ENCODE results near the gene KRTAP10-12.

The KRTAP10-12 gene

DNA sequence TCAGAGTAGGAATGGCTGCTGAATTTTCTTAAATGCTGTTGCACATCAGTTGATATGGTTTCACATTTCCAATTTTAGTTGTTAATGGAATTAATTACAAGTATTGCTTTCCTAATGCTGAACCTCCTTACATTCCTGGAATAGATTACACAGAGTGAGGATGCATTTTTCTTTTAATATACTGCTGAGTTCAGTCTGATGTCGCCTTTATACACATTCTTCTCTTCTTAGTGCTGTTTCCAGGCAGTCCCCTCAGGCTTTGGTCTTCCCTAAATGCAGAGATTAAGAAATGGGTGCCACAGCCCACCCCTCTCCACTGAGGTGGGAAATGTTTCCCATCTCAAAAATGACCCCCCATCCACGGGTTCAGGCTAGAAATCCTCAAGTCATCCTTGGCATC, 21.1 kb downstream of the KRTAP10-12 start:
- H3K9me3 ChIP-seq (replicated peaks; ENCODE audit: insufficient read depth, low read length): no peaks in the 10 kb centered on the region
- peaks cover 91% of the 10 kb centered on the region for H3K27me3 ChIP-seq (replicated peaks; ENCODE audit: insufficient read depth, low read length)
- DNase-seq: no peak

DNA sequence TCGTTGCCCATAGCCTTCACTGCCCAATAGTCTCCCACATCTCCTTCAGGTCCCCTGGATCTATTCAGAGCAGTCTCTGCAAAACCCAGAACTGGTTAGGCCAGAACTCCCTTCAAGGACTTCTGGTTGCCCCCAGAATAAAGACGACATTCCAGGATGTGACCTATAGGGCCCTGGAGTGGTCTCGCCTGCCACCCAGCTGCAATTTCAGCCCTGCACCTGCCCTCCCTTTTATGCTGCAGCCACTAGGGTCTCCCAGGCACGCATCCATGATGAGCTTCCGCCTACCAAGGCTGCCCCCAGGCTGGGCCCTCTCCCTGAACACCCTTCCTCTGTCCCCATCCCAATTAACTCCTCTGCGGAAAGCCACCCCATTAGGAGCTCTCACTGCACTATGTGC, 21.6 kb downstream of the KRTAP10-12 start:
- Histone ChIP-seq H2AFZ (ENCODE audit: low read length) (no peak overlapping the region), H3K79me2 (ENCODE audit: low read length) (no peaks in the 10 kb centered on the region)

More for the DNA sequence above, 21.1 kb downstream of the KRTAP10-12 start:
- H3K27ac ChIP-seq (ENCODE audit: low read length): no peak overlapping the region
- no peaks in the 10 kb centered on the region for H3K9me2 ChIP-seq (replicated peaks; ENCODE audit: insufficient read depth, low read length)
- H3K9ac ChIP-seq (ENCODE audit: low read length): no peak overlapping the region
- no peaks in the 10 kb centered on the region for H3K79me2 ChIP-seq (ENCODE audit: low read length)
- no peaks in the 10 kb centered on the region for H3K4me1 ChIP-seq (ENCODE audit: low read length)
- H3K4me3 ChIP-seq (ENCODE audit: low read length): no peak overlapping the region
- H2AFZ ChIP-seq (ENCODE audit: low read length): no peak overlapping the region
- H4K20me1 ChIP-seq (ENCODE audit: insufficient read depth, low read length): no peaks in the 10 kb centered on the region
- H3K36me3 ChIP-seq (replicated peaks; ENCODE audit: insufficient read depth, low read length): no peaks in the 10 kb centered on the region
- no peak overlapping the region for H3K4me2 ChIP-seq (ENCODE audit: low read depth, low read length)
- TF ChIP-seq, protein P1, sequence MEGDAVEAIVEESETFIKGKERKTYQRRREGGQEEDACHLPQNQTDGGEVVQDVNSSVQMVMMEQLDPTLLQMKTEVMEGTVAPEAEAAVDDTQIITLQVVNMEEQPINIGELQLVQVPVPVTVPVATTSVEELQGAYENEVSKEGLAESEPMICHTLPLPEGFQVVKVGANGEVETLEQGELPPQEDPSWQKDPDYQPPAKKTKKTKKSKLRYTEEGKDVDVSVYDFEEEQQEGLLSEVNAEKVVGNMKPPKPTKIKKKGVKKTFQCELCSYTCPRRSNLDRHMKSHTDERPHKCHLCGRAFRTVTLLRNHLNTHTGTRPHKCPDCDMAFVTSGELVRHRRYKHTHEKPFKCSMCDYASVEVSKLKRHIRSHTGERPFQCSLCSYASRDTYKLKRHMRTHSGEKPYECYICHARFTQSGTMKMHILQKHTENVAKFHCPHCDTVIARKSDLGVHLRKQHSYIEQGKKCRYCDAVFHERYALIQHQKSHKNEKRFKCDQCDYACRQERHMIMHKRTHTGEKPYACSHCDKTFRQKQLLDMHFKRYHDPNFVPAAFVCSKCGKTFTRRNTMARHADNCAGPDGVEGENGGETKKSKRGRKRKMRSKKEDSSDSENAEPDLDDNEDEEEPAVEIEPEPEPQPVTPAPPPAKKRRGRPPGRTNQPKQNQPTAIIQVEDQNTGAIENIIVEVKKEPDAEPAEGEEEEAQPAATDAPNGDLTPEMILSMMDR (IDR thresholded peaks at IDR 0.05; ENCODE audit: low read length): no peak
- no peak for TF ChIP-seq EZH2phosphoT487 (IDR thresholded peaks at IDR 0.05; ENCODE audit: low read length)
- no peak for TF ChIP-seq EZH2 (optimal IDR thresholded peaks at IDR 0.05; ENCODE audit: low read depth, low read length)
- H3F3A ChIP-seq (ENCODE audit: insufficient read depth, low read length): no peaks in the 10 kb centered on the region

DNA sequence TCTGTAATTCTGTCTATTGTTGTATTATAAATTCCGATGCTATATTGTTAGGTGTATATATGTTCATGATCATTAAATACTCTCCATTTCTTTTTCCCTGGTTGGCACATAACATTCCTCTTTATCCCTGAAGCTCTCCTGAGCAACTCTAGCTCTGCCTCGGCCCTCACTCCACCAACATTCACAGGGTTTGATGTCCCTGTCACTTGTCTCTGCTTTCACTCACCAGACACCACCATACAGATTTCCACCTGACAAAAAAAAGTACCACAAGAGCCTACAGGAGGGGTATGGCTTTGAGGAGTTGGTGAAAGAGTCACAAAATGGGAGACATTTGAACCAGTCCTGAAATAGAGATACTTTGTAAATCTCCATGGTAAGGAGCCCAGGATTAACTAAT, 23.2 kb downstream of the KRTAP10-12 start:
- no peak overlapping the region for H3K4me3 ChIP-seq (ENCODE audit: low read length)
- H3F3A ChIP-seq (ENCODE audit: insufficient read depth, low read length): no peaks in the 10 kb centered on the region
- H3K27ac ChIP-seq (ENCODE audit: low read length): no peak overlapping the region
- H3K79me2 ChIP-seq (ENCODE audit: low read length): no peaks in the 10 kb centered on the region
- TF ChIP-seq EZH2phosphoT487 (IDR thresholded peaks at IDR 0.05; ENCODE audit: low read length) (no peak), EZH2 (optimal IDR thresholded peaks at IDR 0.05; ENCODE audit: low read depth, low read length) (no peak)
- TF ChIP-seq, protein P1 (IDR thresholded peaks at IDR 0.05; ENCODE audit: low read length): no peak
- no peak overlapping the region for H2AFZ ChIP-seq (ENCODE audit: low read length)
- H4K20me1 ChIP-seq (ENCODE audit: insufficient read depth, low read length): no peaks in the 10 kb centered on the region
- no peak overlapping the region for H3K9ac ChIP-seq (ENCODE audit: low read length)
- H3K27me3 ChIP-seq (replicated peaks; ENCODE audit: insufficient read depth, low read length): peaks cover 92% of the 10 kb centered on the region
- H3K4me1 ChIP-seq (ENCODE audit: low read length): no peaks in the 10 kb centered on the region
- no peak for DNase-seq
- H3K9me3 ChIP-seq (replicated peaks; ENCODE audit: insufficient read depth, low read length): no peaks in the 10 kb centered on the region
- no peak overlapping the region for H3K4me2 ChIP-seq (ENCODE audit: low read depth, low read length)
- no peaks in the 10 kb centered on the region for H3K9me2 ChIP-seq (replicated peaks; ENCODE audit: insufficient read depth, low read length)
- H3K36me3 ChIP-seq (replicated peaks; ENCODE audit: insufficient read depth, low read length): no peaks in the 10 kb centered on the region

More for the DNA sequence above, 21.6 kb downstream of the KRTAP10-12 start:
- no peaks in the 10 kb centered on the region for H3F3A ChIP-seq (ENCODE audit: insufficient read depth, low read length)
- DNase-seq: no peak
- H3K4me2 ChIP-seq (ENCODE audit: low read depth, low read length): no peak overlapping the region
- H3K27me3 ChIP-seq (replicated peaks; ENCODE audit: insufficient read depth, low read length): peaks cover 91% of the 10 kb centered on the region
- no peaks in the 10 kb centered on the region for H4K20me1 ChIP-seq (ENCODE audit: insufficient read depth, low read length)
- TF ChIP-seq EZH2 (optimal IDR thresholded peaks at IDR 0.05; ENCODE audit: low read depth, low read length): no peak
- TF ChIP-seq, protein P1 (IDR thresholded peaks at IDR 0.05; ENCODE audit: low read length): no peak
- no peak for TF ChIP-seq EZH2phosphoT487 (IDR thresholded peaks at IDR 0.05; ENCODE audit: low read length)
- no peaks in the 10 kb centered on the region for H3K9me2 ChIP-seq (replicated peaks; ENCODE audit: insufficient read depth, low read length)
- no peaks in the 10 kb centered on the region for H3K9me3 ChIP-seq (replicated peaks; ENCODE audit: insufficient read depth, low read length)
- H3K4me1 ChIP-seq (ENCODE audit: low read length): no peaks in the 10 kb centered on the region
- H3K4me3 ChIP-seq (ENCODE audit: low read length): no peak overlapping the region
- H3K9ac ChIP-seq (ENCODE audit: low read length): no peak overlapping the region
- no peaks in the 10 kb centered on the region for H3K36me3 ChIP-seq (replicated peaks; ENCODE audit: insufficient read depth, low read length)
- no peak overlapping the region for H3K27ac ChIP-seq (ENCODE audit: low read length)
